Upper lobe of left lung (tissue), 6 donors: ENCODE results near the gene GPHB5. TPM values are rescaled to one million over a fixed set of nuclear protein-coding genes. Genes with fewer than 3 reads are reported as not detected.

Experiments used
- ATAC-seq, 2 donors: fragments of 200-7000 bp; cut with Tn5 transposase; one replicate each; pipeline ENCODE4 v1.9.1; 2022; ENCODE audit warnings: mild to moderate bottlenecking in 2 of 2, moderate library complexity in 2 of 2; ENCODE audit not compliant: low FRiP score in 2 of 2
- DNase-seq, 2 donors: peaks; one replicate each; pipeline ENCODE4 v3.0.0-alpha.2; 2019 to 2020
- H3K27ac ChIP-seq, 4 donors: fragments of 200-600 bp; sonication (generic); one replicate each; pipeline ENCODE4 v1.5.1; 2016 to 2019
- H3K27me3 ChIP-seq, 4 donors: fragments of 200-600 bp; sonication (generic); one replicate each; pipeline ENCODE4 v1.5.1; 2017 to 2019
- H3K36me3 ChIP-seq, 4 donors: fragments of 200-600 bp; sonication (generic); one replicate each; pipeline ENCODE4 v1.5.1; 2016 to 2019
- H3K4me1 ChIP-seq, 4 donors: fragments of 200-600 bp; sonication (generic); one replicate each; pipeline ENCODE4 v1.5.1; 2018 to 2019
- H3K4me3 ChIP-seq, 4 donors: fragments of 200-600 bp; sonication (generic); one replicate each; pipeline ENCODE4 v1.5.1; 2017 to 2019; ENCODE audit warnings: mild to moderate bottlenecking in 2 of 4, moderate library complexity in 1 of 4
- H3K9me3 ChIP-seq, 4 donors: fragments of 200-600 bp; sonication (generic); one replicate each; pipeline ENCODE4 v1.5.1; 2018 to 2019
- EP300 ChIP-seq, 4 donors: sonication (generic); formaldehyde crosslinking; IDR thresholded peaks; one replicate each; pipeline ENCODE4 v1.5.1; 2017; ENCODE audit warnings: antibody characterized with exemption in 4 of 4, control low read depth in 2 of 4
- POLR2A ChIP-seq, 4 donors: fragments of 450-650 bp; IDR thresholded peaks; one replicate each; pipeline ENCODE4 v1.5.1; 2016 to 2017; ENCODE audit warnings: antibody characterized with exemption in 4 of 4, mild to moderate bottlenecking in 2 of 4
- POLR2AphosphoS5 ChIP-seq, 2 donors: sonication (generic); formaldehyde crosslinking; IDR thresholded peaks; one replicate each; pipeline ENCODE4 v1.5.1; 2017; ENCODE audit warnings: antibody characterized with exemption in 2 of 2
- whole genome bisulfite sequencing, 2 donors: methylation state at CpG; one replicate each; pipeline ENCODE4 v1.1.5; 2017 to 2018; 5-methylcytosine and 5-hydroxymethylcytosine counted together
- total RNA-seq, 6 donors: library from RNA; depleted of rRNA in 4 of 6; stranded (reverse); fragments of >200 nt in 4 of 6; gene quantifications; one replicate each; pipeline versions ENCODE4 v1.1.0 to v1.2.1, GENCODE V29; 2016 to 2021
- TF ChIP-seq, protein P1 (sequence below), 6 experiments: fragments of 450-650 bp in 4 of 6; fragments of 200-600 bp in 2 of 6; sonication (generic) in 2 of 6; IDR thresholded peaks; one replicate each; pipeline ENCODE4 v1.5.1; 2016 to 2019; ENCODE audit warnings: antibody characterized with exemption in 6 of 6
- donor health status: DM: no; HTN: no; CAD: no; lungs with moderate emphysema.
- donor health status: DM: no; HTN: yes; CAD: no; lungs with severe emphysema.

The GPHB5 gene
- total RNA-seq, 6 donors from 2014 or later = not detected

DNA sequence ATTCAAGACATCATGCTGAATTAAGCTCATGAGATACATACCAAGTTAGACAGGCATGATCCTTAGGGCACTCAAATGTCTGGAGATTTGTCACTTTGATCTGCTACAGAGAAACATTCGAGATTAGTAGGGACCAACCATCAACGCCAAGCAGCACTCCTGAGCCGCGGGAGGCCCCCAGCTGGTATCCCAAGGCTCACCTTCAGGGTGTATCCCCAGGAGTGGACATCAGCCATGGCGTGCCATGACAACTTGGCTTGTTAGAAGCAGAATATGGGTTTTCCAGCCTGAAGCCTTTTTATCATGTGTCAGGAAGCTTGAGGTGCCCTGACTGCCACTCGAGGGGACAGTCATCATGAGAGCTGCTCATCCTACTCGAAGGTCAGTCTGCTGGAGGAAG is 39.1 kb upstream of the GPHB5 start:
- TF ChIP-seq POLR2AphosphoS5 (IDR thresholded peaks at IDR 0.05) (no peak), EP300 (IDR thresholded peaks at IDR 0.05) (no peak), POLR2A (IDR thresholded peaks at IDR 0.05) (no peak)
- TF ChIP-seq, protein P1, sequence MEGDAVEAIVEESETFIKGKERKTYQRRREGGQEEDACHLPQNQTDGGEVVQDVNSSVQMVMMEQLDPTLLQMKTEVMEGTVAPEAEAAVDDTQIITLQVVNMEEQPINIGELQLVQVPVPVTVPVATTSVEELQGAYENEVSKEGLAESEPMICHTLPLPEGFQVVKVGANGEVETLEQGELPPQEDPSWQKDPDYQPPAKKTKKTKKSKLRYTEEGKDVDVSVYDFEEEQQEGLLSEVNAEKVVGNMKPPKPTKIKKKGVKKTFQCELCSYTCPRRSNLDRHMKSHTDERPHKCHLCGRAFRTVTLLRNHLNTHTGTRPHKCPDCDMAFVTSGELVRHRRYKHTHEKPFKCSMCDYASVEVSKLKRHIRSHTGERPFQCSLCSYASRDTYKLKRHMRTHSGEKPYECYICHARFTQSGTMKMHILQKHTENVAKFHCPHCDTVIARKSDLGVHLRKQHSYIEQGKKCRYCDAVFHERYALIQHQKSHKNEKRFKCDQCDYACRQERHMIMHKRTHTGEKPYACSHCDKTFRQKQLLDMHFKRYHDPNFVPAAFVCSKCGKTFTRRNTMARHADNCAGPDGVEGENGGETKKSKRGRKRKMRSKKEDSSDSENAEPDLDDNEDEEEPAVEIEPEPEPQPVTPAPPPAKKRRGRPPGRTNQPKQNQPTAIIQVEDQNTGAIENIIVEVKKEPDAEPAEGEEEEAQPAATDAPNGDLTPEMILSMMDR (IDR thresholded peaks at IDR 0.05) = no peak
- no peaks in the 10 kb centered on the region for H3K36me3 ChIP-seq
- H3K4me1 ChIP-seq = no peaks in the 10 kb centered on the region
- no peaks in the 10 kb centered on the region for H3K27me3 ChIP-seq
- no peak overlapping the region for H3K4me3 ChIP-seq
- no peak for ATAC-seq
- no peaks in the 10 kb centered on the region for H3K9me3 ChIP-seq
- WGBS, 2 donors = 96 to 97% methylated on average over 7 of the region's 7 CpGs
- DNase-seq = no peak
- no peak overlapping the region for H3K27ac ChIP-seq

DNA sequence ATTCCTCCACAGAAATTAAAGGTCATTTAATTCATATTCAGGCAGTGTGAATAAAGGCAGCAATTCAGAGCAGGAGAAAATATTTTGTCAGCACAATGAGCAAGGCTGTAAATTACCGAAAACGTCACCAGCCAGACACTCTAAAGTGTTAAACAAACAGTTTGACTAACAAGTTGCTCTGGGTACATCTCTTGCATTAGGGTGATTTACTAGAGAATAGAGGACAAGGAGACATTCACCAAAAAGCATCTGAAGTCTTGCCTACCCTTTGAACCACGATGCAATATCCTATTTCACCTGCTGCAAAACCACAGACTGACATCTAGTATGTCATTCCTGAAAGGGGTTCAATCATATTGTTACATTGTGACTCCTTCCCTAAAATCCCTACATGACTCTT is 27.1 kb upstream of the GPHB5 start:
- ATAC-seq = no peak
- WGBS, 2 donors = 63 to 67% methylated on average over 3 of the region's 3 CpGs

DNA sequence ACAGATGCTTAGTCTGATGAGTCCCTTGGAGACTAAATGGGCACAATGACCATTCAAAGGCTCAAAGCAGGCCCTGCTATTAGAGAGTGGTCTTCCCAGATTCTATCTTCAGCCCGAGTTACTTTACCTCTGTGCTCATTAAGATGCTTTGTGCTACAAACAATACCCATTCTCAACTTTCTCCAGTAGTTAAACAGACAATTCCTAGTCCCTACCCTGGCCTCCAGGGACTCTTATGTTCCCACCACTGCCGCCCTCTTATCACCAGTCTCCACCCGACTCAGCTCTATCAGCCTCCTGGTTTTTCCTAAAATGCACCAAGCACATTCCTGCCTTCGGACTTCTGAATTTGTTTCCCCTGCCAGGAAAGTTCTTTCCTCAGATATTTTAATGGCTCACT is 25.6 kb upstream of the GPHB5 start:
- no peak for TF ChIP-seq EP300 (IDR thresholded peaks at IDR 0.05)
- TF ChIP-seq POLR2AphosphoS5 (IDR thresholded peaks at IDR 0.05) = no peak
- TF ChIP-seq, protein P1 (IDR thresholded peaks at IDR 0.05) = no peak
- TF ChIP-seq POLR2A (IDR thresholded peaks at IDR 0.05) = no peak
- DNase-seq (no peak), ATAC-seq (no peak)
- H3K4me3 ChIP-seq = no peak overlapping the region
- H3K9me3 ChIP-seq = no peaks in the 10 kb centered on the region
- no peaks in the 10 kb centered on the region for H3K27me3 ChIP-seq
- no peaks in the 10 kb centered on the region for H3K4me1 ChIP-seq
- WGBS, 2 donors = 75 to 76% methylated on average over 4 of the region's 4 CpGs
- H3K27ac ChIP-seq = no peak overlapping the region
- H3K36me3 ChIP-seq = no peaks in the 10 kb centered on the region

More for the DNA sequence above, 27.1 kb upstream of the GPHB5 start:
- no peak overlapping the region for H3K27ac ChIP-seq
- no peaks in the 10 kb centered on the region for H3K27me3 ChIP-seq
- H3K4me1 ChIP-seq = no peaks in the 10 kb centered on the region
- DNase-seq = no peak
- TF ChIP-seq EP300 (IDR thresholded peaks at IDR 0.05) (no peak), POLR2A (IDR thresholded peaks at IDR 0.05) (no peak), POLR2AphosphoS5 (IDR thresholded peaks at IDR 0.05) (no peak)
- TF ChIP-seq, protein P1 (IDR thresholded peaks at IDR 0.05) = no peak
- no peaks in the 10 kb centered on the region for H3K9me3 ChIP-seq
- H3K36me3 ChIP-seq = no peaks in the 10 kb centered on the region
- no peak overlapping the region for H3K4me3 ChIP-seq

DNA sequence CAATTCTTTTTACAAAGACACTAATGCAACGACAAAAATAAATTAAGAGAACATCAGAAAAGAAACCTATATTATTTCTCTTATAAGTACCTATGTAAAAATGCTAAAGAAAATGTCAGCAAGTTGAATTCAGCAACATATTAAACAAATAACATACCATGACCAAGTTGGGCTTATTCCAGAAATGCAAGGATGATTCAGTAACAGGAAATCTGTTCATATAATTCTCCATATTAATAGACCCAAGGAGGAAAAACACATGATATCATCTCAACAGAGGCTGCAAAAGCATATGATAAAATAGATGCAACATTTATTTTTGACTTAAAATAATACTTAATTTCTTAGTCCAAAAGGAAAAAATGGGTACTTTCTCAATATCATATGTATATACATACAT is 25.1 kb upstream of the GPHB5 start:
- DNase-seq (no peak), ATAC-seq (no peak)
- Histone ChIP-seq H3K27ac (no peak overlapping the region), H3K36me3 (no peaks in the 10 kb centered on the region), H3K4me1 (no peaks in the 10 kb centered on the region), H3K9me3 (no peaks in the 10 kb centered on the region), H3K4me3 (no peak overlapping the region), H3K27me3 (no peaks in the 10 kb centered on the region)
- no peak for TF ChIP-seq POLR2AphosphoS5 (IDR thresholded peaks at IDR 0.05)
- TF ChIP-seq EP300 (IDR thresholded peaks at IDR 0.05) = no peak
- TF ChIP-seq, protein P1 (IDR thresholded peaks at IDR 0.05) = no peak
- TF ChIP-seq POLR2A (IDR thresholded peaks at IDR 0.05) = no peak
- 69 to 77% methylated on average over 1 of the region's 1 CpG for WGBS, 2 donors

DNA sequence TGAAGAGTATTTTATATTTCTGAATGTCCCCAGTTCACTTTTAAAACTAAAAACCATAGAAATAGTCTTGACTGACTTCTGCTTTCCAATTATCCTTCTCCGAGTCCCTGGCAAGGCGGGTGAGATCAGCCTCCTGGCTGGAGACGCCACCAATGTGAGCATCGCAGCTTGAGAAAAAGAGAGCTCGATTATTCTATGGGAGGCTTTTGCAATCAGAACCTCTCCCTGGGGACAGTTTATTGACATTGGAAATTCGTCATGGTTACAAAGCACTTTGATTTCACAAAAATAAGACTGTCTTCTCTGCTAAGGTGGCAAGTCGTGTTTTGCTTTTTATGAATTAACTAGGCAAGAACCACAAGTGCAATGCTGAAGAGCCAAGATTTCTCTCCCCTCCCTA is 23.6 kb upstream of the GPHB5 start:
- no peaks in the 10 kb centered on the region for H3K9me3 ChIP-seq
- no peak overlapping the region for H3K27ac ChIP-seq
- H3K4me1 ChIP-seq = no peaks in the 10 kb centered on the region
- DNase-seq (no peak), ATAC-seq (no peak)
- no peaks in the 10 kb centered on the region for H3K27me3 ChIP-seq
- no peaks in the 10 kb centered on the region for H3K36me3 ChIP-seq
- WGBS, 2 donors = 66 to 80% methylated on average over 7 of the region's 7 CpGs
- no peak overlapping the region for H3K4me3 ChIP-seq
- TF ChIP-seq EP300 (IDR thresholded peaks at IDR 0.05) = no peak
- no peak for TF ChIP-seq POLR2AphosphoS5 (IDR thresholded peaks at IDR 0.05)
